GM04503 (cell line): ENCODE measurements around the gene RSL1D1.
A peak's percentile ranks its signal among the peaks of the same experiment; 100 is the strongest.

Experiments used
- DNase-seq: peaks from one replicate; pipeline ENCODE4 v3.0.0-alpha.2; 2012; ENCODE audit warnings: low read depth

The RSL1D1 gene

DNA sequence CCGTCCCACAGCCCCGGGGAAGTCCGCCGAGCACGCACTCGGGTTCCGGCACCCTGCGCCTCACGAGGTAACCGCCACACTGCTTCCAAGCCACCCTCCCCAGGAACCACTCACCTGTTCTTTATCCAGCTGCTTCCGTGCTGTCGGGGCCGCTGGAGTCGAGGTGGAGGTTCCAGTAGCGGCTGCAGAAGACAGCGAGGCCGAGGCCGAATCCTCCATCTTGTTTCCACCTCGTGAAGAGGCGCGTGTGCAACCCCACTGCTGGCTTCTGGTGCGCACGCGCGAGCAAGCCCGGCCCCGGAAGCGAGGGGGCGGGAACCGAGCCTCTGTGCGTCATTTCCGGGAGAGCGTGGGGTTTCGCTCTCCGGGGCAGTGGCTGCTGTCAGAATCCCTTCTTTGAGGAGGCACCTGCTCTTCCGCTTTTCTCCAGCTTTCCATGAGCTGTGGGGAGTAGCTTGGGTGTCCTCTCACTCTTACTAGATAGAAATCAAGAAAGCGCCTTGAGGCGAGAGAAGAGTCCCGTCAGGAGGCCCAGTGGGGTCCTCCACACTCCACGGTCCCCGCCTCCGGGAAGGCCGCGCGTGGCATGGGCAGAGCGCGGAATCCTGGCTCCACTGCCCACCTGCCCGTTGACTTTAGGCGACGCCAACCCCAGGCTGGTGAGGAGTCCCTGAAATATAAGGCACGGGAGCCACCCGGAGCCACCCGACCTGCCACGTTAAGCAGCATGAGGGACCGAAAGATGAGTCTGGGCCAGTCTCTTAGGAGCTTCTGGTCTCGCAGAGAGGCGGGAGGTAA, at the start of gene RSL1D1:
Gene RSL1D1 (minus strand): TSS at position 249 of the 798 bp plus-strand sequence. CDS start 30 bp downstream, at position 219.
- peak; percentile 62 for DNase-seq

DNA sequence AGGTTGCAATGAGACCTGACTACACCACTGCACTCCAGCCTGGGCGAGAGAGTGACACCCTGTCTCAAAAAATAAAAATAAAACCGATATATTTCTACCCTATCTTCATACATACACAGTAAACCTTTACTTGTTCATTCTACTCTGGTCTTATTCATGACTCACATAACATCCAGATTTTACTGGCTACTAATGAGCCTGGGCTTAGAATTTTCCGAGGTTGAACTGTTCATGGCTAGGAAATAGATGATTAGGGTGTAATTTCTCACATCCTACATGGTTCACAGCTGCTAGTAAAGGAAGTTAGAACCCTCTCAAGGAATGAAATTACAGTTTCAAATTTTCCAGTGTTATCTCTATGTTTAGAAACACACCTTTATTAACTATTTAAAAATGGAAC, 49.7 kb upstream of the RSL1D1 start:
- DNase-seq = no peak

DNA sequence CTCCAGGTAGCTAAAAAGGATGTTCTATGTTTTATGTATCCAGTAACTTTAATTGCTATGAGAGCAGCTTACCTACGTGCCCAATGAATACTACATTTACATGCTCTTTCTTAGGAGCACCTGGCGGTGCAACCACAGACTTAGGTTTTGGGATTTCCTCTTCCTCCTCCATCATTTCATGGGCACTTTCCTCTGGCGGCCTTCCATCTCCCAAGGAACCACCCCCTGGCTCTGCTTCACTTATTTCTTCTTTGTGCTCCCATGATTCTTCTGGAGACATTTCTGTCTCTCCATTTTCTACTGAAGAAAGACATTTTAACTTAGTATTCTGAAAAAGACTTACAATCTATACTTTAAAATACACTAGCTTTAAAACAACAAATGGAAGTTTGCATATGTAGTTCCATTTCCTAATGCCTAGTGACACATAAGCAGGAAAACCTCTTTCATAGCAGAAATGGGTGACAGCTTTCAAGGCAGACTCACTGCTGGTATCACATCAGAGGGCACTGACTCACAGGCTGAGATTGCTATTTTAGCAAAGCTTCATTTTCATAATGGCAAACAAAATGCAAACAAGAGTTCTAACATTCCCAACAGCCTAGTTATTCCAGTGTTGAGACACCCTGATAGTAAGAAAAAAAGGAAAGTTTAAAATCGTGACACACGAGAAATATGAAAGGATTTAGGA, 45.3 kb upstream of the RSL1D1 start:
- peak; percentile 60 for DNase-seq

DNA sequence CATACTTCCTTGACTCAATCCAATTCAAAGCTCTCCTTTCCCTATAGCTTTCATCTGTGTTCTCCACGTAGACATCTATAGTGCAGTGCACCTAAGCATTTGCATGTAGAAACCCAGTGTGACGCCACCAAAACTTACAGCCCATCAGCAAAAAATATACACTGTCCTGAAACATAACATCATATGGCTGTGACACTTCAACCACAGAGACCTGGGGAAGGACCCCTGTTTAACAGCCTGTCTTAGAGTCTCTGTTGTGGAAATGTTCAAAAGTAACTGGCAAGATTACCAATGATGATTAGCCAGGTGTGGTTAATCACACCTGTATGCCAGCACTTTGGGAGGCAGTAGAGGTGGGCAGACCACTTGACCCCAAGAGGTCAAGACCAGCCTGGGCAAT, 42.2 kb upstream of the RSL1D1 start:
- DNase-seq = no peak

DNA sequence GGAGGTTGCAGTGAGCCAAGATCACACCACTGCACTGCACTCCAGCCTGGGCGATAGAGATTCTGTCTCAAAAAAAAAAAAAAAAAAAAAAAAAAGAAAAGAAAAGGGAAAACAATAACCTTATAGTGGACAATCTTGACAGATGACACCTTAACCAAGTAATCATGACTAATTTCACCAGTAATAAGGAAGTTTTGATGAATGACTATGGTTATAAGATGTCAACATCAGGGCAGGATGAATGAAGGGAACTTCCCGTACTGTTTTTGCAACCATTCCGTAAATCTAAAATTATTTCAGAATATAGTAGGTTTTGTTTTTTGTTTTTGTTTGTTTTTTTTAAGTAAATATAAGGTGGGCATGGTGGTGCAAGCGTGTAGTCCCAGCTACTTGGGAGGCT, 41.4 kb upstream of the RSL1D1 start:
- DNase-seq = no peak

DNA sequence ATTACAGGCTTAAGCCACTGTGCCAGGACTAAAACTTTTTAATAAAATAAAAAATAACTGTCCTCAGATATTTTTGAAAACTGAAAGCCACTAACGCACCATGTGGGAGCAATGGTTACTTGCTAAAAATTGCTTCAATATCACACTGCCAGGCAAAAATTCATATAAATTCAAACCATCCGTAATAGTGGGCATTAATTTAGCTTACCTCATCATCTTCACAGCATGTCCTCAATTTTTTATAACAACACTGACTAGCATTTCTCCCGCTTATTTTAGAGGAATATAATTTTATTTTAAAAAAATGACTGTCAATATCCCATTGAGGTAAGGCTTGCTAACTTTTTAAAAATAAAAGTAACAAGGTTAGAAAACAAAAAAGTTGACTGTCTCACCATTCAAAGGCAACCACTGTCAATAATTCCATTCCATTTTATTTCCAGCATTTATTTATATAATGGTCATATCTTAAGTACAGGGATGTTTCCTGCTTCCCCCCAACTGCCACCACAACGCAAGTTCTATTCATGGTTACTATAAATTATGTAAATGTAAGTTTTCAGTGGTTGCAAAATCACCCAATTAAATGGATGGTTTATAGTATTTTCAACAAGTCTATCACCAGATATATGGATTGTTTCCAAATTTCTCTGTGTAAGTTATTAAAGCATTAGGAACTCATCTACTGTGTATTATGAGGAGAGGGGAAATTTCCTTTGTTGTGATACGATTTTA, 39.1 kb upstream of the RSL1D1 start:
- no peak for DNase-seq

DNA sequence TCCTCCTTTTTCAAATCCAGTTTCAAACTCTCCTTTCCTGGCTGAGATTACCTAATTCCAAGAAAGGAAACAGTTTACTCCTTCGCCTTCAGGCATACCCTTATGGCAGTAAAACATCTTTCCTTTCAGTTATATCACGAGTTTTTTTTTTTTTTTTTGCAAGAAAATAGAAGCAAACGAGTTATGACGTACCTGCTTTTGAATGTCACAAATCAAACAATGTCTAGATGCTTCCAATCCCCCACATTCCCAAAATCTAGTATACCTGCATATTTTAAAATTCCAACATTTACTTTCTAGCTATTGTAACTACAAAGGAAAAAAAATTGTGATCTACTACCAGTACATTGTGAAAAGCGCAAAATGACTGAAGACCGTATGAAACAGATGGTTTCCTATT, 35.5 kb upstream of the RSL1D1 start:
- no peak for DNase-seq

DNA sequence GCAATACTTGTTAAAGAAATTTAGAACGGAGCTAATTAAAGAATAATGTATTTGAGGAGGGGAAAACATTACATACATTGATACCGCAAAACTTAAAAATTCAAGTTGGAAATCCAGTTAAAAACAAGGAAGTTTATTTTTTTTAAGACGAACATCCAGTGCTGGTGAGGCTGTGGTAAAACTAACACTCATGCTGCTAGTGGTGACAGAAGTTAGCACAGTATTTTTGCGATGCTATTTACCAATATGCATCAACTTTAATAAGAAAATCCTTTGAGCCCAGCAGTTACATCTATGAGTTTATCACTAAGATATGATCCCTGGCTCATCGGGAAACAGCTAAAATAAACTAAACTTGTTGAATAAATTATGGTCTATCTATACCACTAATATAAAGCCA, 32.7 kb upstream of the RSL1D1 start:
- no peak for DNase-seq

DNA sequence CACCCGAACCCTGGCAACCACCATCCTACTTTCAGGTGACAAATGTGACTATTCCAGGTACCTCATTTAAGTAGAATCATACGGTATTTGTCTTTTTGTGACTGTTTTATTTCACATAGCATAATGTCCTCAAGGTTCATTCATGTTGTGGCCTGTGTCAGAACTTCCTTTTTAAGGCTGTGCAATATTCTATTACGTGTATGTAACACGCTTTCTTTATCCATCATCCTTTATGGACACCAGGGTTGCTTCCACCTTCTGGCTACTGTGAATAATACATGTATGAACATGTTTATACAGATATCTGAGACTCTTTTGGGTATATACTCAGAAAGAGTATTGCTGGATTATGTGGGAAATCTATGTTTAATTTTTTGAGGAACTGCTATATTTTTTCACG, 28.7 kb upstream of the RSL1D1 start:
- no peak for DNase-seq

DNA sequence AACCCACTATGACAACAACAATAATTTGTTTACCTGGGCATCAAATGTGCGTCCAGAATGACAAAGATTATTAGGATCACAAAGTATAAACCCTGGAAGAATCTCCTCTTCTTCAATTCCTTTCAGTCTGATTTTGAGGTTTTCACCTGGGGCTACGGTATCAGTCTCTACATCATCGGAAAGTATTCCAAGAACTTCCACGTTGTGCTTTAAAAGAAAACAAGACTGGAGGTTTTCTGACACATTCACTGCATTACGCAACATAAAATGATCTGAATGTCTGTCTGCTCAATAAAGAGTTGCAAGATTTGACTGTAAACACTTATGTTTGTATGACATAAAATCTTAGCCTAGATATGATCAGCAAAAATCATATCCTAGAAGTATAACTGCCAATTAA, 26.0 kb upstream of the RSL1D1 start:
- no peak for DNase-seq

DNA sequence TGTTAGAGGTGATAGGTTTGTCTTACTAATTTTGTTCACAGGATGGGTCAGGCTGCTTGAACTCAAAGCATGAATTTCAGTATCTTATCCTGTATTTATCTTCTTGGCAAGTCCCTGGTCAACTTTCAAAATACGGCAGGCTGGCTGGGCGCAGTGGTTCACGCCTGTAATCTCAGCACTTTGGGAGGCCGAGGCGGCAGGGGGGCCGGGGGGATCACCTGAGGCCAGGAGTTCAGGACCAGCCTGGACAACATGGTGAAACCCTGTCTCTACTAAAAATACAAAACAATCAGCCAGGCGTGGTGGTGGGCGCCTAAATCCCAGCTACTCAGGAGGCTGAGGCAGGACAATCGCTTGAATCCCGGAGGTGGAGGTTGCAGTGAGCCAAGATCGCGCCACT, 25.0 kb upstream of the RSL1D1 start:
- DNase-seq = no peak

DNA sequence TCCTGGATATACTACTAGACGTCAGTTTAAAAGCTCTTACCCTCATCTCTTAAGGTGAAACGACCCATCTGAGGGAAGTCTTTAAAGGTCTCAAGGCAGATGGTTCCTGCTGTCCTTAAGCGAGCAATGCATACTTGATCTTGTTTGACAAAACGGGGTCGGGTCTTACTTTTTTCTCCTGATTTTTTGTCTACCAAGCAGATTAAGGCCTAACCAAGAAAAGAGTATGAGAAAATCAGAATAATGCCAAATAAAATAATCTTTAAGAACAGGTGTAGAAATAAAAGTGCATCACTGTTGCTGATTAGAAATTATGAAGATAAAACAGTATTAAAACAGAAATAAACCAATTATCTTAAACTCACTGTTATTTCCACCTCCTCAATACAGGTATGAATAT, 24.4 kb upstream of the RSL1D1 start:
- no peak for DNase-seq

DNA sequence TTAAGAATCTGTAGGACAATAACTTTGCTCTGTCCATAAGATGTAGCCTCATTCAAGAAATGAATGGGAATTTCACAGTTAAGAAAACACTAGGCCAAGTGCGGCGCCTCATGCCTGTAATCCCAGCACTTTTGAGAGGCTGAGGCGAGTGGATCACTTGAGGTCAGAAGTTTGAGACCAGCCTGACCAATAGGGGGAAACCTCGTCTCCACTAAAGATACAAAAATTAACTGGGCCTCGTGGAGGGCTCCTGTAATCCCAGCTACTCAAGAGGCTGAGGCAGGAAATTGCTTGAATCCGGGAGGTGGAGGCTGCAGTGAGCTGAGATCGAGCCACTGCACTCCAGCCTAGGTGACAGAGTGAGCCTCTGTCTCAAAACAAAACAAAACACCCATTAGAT, 19.9 kb upstream of the RSL1D1 start:
- DNase-seq = no peak

DNA sequence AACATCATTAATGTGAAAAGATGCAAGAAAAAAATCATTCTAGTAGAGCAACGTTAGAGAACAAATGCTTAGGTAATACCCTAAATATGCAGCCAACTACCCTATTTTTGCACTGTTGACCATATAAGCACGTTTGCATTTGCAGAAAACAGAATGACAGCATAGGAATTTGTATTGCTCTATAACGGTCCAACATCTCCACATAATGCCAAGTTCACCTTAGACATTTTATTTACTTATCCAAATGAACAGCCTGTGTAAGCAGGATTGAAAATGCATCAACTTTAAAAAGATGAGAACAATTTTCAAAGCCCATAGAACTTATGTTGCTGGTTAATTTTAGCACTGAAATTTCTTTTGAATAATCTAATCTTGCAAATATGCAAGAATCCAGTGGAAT, 19.1 kb upstream of the RSL1D1 start:
- no peak for DNase-seq

DNA sequence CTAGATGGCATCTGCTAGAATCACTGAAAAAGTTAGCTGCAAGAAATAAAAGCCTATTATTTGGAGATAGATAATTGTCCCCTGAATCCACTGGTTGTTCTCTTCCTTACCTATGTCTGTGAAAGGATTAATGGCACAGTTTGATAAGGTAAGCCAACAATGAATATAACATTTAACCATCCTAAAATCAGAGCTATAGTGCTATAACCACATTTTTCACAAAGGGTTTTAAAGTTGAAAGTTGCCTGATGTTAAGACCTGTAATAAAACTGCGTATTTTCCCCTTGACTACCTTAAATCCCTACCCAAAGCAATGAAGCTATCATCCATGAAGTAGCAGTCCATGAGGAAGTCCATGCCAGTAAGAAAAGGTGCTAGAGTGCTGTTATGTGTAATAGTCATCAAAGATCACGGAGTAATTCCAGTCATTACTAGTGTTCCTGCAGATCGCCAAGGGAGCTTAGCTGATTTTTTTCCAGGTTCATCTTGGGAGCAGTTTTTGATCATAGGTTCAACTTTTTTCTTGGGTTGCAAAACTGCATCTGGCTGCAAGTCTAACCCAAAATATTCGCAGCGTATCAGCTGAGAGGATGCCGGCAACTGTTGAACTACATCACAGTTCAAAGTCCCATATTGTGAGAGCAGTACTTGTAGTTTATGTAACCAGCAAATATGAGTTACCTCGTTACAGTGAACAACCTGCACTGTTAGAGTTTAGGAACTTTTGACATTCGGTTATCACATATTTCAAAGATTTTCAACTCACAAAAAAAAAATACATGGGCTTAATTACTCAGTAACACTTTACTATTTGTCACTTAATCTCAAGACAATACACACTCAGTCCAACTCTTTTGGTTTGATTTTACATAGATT, 18.2 kb upstream of the RSL1D1 start:
- no peak for DNase-seq

DNA sequence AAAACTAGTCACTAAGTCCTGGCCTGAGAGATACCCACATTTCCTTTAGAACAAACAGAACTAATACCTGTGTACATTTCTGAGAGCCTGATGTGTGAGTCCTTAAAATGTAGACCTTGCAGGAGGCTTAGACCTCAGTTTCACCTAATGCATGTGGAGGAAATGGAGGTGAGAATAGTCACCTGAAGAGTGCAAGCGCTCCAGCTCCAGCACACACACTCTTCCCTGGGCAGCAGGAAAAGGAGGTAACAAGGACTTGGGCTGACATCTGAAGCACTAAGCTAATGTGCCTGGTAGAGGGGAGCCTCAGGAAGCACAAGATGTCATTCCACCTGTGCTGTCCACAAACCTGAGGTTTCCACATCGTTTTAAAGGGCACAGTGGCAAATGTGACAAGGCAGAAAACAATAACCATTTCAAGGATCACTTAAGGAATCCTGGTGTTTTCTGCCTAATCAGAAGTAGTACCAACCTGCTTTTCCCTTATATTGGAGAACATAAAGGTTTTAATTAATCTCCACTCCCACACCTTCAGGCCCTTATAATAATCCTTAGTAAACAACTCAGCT, 17.2 kb upstream of the RSL1D1 start:
- DNase-seq = no peak

DNA sequence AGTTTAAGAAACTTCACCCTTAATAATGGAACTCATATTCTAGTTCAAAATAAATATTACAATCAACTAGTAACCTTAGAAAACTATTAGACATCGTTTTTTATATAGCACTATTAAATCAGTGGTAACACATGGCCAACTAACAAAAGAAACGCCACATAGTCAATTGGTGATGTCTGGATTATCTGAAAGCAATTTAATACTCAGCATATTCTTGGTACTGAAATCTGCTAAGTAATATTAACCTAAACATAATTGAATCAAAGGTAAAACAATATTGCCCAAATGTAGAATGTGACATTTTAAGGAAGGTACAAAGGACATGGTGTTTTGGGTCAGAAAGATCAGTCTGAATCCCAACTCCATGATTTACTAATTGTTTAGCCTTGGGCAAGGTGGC, 11.1 kb upstream of the RSL1D1 start:
- no peak for DNase-seq

DNA sequence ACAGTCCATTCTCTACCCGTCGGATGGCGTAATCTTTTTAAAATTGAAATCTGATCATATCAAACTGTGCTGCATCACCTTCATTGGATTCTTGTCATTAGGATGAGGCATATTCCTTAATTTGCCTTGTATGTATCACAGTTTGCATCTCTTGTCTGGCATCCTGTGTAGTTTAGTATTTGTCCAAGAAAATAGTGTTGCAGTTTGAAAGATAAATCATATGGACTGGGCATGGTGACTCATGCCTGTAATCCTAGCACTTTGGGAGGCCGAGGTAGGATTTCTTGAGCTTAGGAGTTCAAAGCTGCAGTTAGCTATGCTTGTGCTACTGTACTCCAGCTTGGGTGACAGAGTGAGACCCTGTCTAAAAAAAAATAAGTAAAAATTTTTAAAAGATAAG, 5.8 kb upstream of the RSL1D1 start:
- DNase-seq = no peak

DNA sequence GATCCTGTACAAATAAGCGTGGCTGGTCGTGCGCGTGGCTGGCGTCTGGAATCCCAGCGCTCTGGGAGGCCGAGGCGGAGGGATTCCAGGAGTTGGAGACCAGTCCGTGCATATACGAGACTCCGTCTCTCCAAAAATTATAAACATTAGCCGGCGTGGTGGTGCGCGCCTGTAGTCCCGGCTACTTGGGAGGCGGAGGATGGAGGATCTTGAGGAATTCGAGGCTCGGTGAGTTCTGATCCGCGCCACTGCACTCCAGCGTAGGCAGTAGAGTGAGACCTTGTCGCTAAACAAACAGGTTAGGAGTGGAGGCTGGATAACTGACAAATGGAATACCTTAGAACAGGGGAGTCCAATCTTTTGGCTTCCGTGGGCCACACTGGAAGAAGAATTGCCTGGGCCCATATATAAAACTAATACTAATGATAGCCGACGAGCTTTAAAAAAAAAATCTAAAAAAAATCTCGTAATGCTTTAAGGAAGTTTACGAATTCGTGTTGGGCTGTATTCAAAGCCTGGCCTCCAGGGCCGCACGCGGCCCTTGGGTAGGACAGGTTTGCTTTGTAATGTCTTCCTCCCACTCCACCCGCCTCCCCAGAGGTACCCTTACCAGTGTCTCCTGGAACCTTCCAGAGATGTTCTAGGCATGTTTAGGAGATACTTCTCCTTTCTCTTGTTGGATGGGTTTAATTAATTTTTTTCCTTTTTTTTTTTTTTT, 909 bp upstream of the RSL1D1 start:
- DNase-seq = no peak

DNA sequence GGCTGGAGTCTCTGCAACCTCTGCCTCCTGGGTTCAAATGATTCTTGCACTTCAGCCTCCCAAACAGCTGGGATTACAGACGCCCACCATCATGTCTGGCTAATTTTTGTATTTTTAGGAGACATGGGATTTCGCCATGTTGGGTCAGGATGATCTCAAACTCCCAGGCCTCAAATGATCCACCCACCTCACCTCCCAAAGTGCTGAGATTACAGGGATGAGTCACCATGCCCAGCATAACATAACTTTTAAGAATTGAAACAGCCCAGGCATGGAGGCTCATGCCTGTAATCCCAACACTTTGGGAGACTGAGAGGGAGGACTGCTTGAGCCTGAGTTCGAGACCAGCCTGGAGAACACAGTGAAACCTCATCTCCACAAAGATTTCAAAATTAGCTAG, 2.5 kb downstream of the RSL1D1 start:
- DNase-seq = no peak

DNA sequence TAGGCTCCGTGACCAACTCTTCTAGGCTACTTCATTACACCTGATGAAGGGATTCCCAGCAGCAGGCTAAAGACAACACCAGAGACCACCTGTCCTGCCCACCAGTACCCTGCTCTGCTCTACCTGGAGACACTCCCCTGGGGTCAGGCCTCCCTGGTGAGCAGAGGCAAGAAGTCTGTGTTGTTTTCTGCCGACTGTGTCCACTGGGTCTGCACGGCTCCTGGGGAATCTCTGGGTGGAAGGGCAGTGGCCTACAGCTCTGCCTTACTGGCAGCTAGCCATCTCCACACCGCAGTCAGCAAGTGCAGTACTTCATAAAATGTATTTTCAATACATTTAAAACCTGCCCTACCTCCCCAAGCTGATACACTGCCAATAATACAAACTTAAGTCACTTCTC, 6.8 kb downstream of the RSL1D1 start:
- no peak for DNase-seq
